Pancreas (tissue), 10 donors: ENCODE results near the gene KDM1A. TPM values are rescaled to one million over a fixed set of nuclear protein-coding genes. Genes with fewer than 3 reads are reported as not detected.
"Not testable (repeated sequence)": the region's sequence is repeated elsewhere in the genome, so short reads cannot be mapped to it uniquely, and the experiment has no call there.

Experiments
- ATAC-seq, 4 donors: fragments of 200-7000 bp; cut with Tn5 transposase; one replicate each; pipeline versions ENCODE4 v1.8.0 to v1.9.1; 2020; ENCODE audit warnings: mild to moderate bottlenecking in 4 of 4, moderate library complexity in 4 of 4
- DNase-seq, 6 donors: peaks; one replicate each; pipeline ENCODE4 v3.0.0-alpha.2; 2020
- FAIRE-seq: peaks from 2 replicates; lab custom pipeline; 2012; peaks lifted over from hg19 to GRCh38; lab: Jason Lieb, UNC
- H3K27ac ChIP-seq, 4 donors: fragments of 200-600 bp; sonication (generic); 1 replicate in 3 of 4; 2 replicates in 1 of 4; pipeline versions ENCODE4 v1.5.0 to v1.8.0; 2020
- H3K27me3 ChIP-seq, 4 donors: fragments of 200-600 bp; one replicate each; pipeline ENCODE4 v1.8.0; 2021
- H3K36me3 ChIP-seq, 3 donors: fragments of 200-600 bp; sonication (generic) in 1 of 3; one replicate each; pipeline versions ENCODE4 v1.5.0 to v1.8.0; 2020 to 2021
- H3K4me1 ChIP-seq, 3 donors: fragments of 200-600 bp; one replicate each; pipeline ENCODE4 v1.8.0; 2021
- H3K4me3 ChIP-seq, 4 donors: fragments of 200-600 bp; sonication (generic) in 2 of 4; one replicate each; pipeline versions ENCODE4 v1.5.0 to v1.8.0; 2020 to 2021
- H3K9me3 ChIP-seq, 4 donors: fragments of 200-600 bp; one replicate each; pipeline ENCODE4 v1.8.0; 2021
- WGBS, 2 donors: extraction: QIAGEN DNeasy Blood & Tissue Kit; methylation state at CpG; one replicate each; pipeline ENCODE4 v1.1.7; 2013; 5-methylcytosine and 5-hydroxymethylcytosine counted together
- intact Hi-C, 3 donors: fragments of 100-400 bp; cut with DNase I; formaldehyde crosslinking; loops; one replicate each; pipeline versions ENCODE4 v1.11.1 to v1.14.2; 2022
- polyA plus RNA-seq, 2 donors: library from polyadenylated mRNA; stranded (reverse); fragments of 200-250 nt; gene quantifications; one replicate each; pipeline ENCODE4 v1.2.3, GENCODE V29; 2013
- total RNA-seq, 6 donors: library from RNA; stranded (reverse); fragmentation: NEBNext Ultra II Directional in 4 of 6; extraction: Animal tissue kit (Norgen Biotek cat#: 25700) in 4 of 6; gene quantifications; one replicate each; pipeline versions ENCODE4 v1.2.1 to v1.2.4, GENCODE V29; 2021 to 2023
- TF ChIP-seq, protein P1 (sequence below), 4 donors: fragments of 200-600 bp; sonication (generic) in 3 of 4; IDR thresholded peaks; one replicate each; pipeline versions ENCODE4 v1.5.0 to v1.8.0; 2021; ENCODE audit warnings: antibody characterized with exemption in 4 of 4
- donor health status: healthy with polysubstance abuse.
- donor health status: DM: no; HTN: no; CAD: no; lungs with moderate emphysema.
- donor health status: DM: no; HTN: no; CAD: no.
- donor health status: control.
- donor health status: control.
- donor health status: Bipolar disorder and iron deficiency.
- donor health status: DM: yes; HTN: yes; CAD: no.
- donor health status: DM: no; HTN: no; CAD: no.
- donor health status: DM: no; HTN: no; CAD: no.
- donor health status: DM: yes; HTN: yes; CAD: no.

The KDM1A gene
- total and polyA plus RNA-seq, 8 donors: 13.7 to 31.9 (median 22.9) TPM

DNA sequence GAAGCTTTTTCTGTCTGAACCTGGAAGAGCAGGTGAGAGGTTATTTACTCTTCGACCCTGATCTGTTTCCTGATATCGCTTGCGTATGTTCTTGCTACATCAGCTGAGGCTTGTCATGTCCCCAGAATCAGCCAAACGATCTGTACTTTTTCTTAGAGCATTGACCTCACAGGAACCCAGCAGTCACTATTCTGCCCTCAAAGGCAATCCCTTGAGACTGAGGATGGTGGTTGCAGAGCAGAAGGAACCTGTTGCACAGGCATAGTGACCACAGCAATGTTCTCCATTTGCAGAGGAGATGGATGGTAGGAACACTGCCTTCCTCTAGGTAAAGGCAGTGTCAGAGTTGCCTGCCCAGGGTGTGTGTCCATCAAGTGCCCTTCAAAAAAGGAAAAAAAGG lies 35.3 kb upstream of the KDM1A start:
- Histone ChIP-seq H3K4me1 (no peaks in the 10 kb centered on the region), H3K9me3 (no peaks in the 10 kb centered on the region), H3K27ac (no peak overlapping the region), H3K4me3 (no peak overlapping the region), H3K36me3 (no peaks in the 10 kb centered on the region), H3K27me3 (no peaks in the 10 kb centered on the region)
- intact Hi-C loops: no loop called here
- no peak for ATAC-seq
- no peak for DNase-seq
- TF ChIP-seq, protein P1, sequence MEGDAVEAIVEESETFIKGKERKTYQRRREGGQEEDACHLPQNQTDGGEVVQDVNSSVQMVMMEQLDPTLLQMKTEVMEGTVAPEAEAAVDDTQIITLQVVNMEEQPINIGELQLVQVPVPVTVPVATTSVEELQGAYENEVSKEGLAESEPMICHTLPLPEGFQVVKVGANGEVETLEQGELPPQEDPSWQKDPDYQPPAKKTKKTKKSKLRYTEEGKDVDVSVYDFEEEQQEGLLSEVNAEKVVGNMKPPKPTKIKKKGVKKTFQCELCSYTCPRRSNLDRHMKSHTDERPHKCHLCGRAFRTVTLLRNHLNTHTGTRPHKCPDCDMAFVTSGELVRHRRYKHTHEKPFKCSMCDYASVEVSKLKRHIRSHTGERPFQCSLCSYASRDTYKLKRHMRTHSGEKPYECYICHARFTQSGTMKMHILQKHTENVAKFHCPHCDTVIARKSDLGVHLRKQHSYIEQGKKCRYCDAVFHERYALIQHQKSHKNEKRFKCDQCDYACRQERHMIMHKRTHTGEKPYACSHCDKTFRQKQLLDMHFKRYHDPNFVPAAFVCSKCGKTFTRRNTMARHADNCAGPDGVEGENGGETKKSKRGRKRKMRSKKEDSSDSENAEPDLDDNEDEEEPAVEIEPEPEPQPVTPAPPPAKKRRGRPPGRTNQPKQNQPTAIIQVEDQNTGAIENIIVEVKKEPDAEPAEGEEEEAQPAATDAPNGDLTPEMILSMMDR (IDR thresholded peaks at IDR 0.05): no peak
- FAIRE-seq: no peak
- 58 to 72% methylated on average over 4 of the region's 4 CpGs for WGBS, 2 donors

DNA sequence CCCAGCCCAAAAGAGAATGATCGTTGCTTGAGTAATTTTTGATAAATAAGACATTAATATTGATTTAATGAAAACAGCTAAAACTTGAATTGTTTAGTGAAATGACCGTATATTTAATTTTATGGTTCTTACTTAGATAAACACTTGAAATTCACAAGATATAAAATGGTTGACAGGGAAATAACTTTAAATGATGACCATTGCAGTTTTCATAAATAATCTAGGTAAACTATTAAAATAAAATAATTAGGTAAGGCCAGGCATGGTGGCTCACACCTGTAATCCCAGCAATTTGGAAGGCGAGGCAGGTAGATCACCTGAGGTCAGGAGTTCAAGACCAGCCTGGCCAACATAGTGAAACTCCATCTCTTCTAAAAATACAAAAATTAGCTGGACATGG lies 26.9 kb upstream of the KDM1A start:
- H3K9me3 ChIP-seq, H3K27me3 ChIP-seq, ATAC-seq, H3K36me3 ChIP-seq, FAIRE-seq, DNase-seq, H3K27ac ChIP-seq, H3K4me3 ChIP-seq, H3K4me1 ChIP-seq, intact Hi-C loops: not testable (repeated sequence)
- 70 to 79% methylated on average over 3 of the region's 3 CpGs for WGBS, 2 donors

DNA sequence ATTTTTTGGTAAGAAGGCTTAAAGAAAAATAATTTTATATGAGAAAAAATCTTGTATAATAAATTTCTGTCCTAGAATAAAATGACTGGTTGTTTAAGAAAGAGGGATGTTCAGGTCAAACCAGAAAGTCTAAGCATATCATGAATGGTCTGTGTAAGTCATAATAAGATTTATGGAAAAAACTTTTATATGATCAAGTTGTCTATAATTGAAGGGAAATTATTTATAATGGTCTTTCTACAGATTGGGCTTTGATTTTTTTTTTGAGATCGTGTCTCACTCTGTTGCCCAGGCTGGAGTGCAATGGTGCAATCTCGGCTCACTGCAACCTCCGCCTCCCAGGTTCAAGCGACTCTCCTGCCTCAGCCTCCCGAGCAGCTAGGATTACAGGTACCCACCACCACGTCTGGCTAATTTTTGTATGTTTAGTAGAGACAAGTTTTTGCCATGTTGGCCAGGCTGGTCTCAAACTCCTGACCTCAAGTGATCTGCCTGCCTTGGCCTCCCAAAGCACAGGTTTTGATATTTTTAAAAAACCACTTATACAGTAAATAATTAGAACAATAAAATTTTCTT lies 26.0 kb upstream of the KDM1A start:
- 82% methylated on average over 6 of the region's 6 CpGs for WGBS, 2 donors
- H3K9me3 ChIP-seq, FAIRE-seq, H3K4me3 ChIP-seq, ATAC-seq, intact Hi-C loops, H3K36me3 ChIP-seq, DNase-seq, H3K27me3 ChIP-seq, H3K4me1 ChIP-seq, H3K27ac ChIP-seq: not testable (repeated sequence)

DNA sequence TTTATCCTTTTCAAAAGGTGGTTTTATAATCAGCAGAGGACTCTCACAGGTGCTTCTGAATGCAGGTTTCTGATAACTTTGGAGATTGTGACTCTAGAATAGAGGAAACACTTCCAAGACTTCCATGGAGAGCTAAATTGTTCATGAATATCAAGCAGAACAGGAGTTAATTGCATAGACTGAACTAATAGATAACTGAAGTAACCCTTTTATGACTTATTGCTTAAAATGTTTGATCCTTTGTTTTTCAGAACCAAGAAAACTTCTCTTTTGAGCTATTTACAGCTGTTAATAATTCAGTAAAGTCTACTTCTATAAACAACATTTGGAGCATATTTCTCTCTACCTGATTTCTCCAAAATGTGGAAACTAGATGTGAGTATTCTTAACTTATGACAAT lies 23.5 kb upstream of the KDM1A start:
- TF ChIP-seq, protein P1 (IDR thresholded peaks at IDR 0.05): no peak
- intact Hi-C loops: no loop called here

DNA sequence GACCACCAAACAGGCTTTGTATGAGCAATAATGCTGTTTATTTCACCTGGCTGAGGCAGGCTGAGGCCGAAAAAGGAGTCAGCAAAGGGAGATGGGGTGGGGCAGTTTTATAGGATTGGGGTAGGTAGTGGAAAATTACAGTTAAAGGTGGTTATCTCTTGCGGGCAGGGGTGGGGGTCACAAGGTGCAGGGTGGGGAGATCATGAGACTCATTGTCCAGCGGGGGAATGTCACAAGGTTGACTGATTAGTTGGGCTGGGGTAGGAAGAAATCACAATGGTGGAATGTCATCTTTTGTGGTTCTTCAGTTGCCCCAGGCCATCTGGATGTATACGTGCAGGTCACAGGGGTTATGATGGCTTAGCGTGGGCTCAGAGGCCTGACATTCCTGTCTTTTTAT lies 21.7 kb upstream of the KDM1A start:
- FAIRE-seq, H3K36me3 ChIP-seq, DNase-seq, ATAC-seq, H3K9me3 ChIP-seq, H3K27ac ChIP-seq, intact Hi-C loops, H3K4me1 ChIP-seq, H3K4me3 ChIP-seq, H3K27me3 ChIP-seq: not testable (repeated sequence)
- WGBS, 2 donors: 80 to 86% methylated on average over 5 of the region's 5 CpGs

More for the DNA sequence above, 23.5 kb upstream of the KDM1A start:
- Histone ChIP-seq H3K27ac (no peak overlapping the region), H3K4me1 (no peaks in the 10 kb centered on the region), H3K36me3 (no peaks in the 10 kb centered on the region), H3K9me3 (no peaks in the 10 kb centered on the region), H3K4me3 (no peak overlapping the region), H3K27me3 (no peaks in the 10 kb centered on the region)
- FAIRE-seq (no peak), ATAC-seq (no peak), DNase-seq (no peak)

DNA sequence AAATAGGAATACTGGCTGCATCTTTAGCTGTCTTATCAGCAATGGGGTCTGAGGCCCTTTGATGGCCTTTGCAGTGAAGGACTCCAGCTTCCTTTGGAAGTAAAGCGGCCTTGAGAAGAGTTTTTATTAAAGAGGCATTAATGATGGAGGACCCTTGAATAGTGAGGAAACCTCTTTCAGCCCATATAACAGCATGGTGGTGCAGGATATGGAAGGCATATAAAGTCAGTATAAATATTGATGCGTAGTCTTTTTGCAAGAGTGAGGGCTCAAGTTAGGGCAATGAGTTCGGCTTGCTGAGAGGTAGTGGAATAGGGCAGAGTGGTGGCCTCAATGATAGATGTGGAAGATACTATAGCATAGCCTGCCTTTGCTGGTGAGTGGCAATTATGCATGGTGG lies 19.1 kb upstream of the KDM1A start:
- H3K4me1 ChIP-seq, H3K27ac ChIP-seq, H3K36me3 ChIP-seq, H3K9me3 ChIP-seq, intact Hi-C loops, H3K4me3 ChIP-seq, FAIRE-seq, DNase-seq, H3K27me3 ChIP-seq, ATAC-seq: not testable (repeated sequence)
- WGBS, 2 donors: 81 to 94% methylated on average over 3 of the region's 3 CpGs

DNA sequence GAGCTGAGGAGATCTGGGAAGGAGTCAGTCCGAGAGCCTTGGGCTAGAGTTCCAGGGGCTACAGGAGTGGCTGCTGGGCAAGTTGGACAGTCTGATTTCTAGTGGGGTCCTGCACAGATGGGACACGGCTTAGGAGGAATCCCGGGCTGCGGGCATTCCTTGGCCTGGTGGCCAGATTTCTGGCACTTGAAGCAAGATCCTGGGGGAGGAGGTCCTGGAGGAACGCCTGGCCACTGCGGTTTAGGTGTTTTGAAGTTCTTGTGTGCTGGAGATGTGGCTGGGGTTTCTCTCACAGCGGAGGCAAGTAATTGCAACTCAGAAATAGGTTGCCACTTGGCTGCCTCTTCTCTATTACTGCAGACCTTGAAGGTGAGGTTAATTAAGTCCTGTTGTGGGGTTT lies 17.1 kb upstream of the KDM1A start:
- WGBS, 2 donors: 89 to 91% methylated on average over 7 of the region's 7 CpGs
- H3K4me3 ChIP-seq, ATAC-seq, FAIRE-seq, H3K4me1 ChIP-seq, H3K27me3 ChIP-seq, H3K36me3 ChIP-seq, intact Hi-C loops, DNase-seq, H3K27ac ChIP-seq, H3K9me3 ChIP-seq: not testable (repeated sequence)
